ENCODE results near the gene TMEM238.

TMEM238 gene

GRCh38 chr19:55400281-55401087 lies 16.4 kb upstream of the TMEM238 start:
- DNase-seq: no peak

GRCh38 chr19:55398200-55398925 lies 14.3 kb upstream of the TMEM238 start:
- no peak for DNase-seq

- no peak for DNase-seq
These were observed 9.0 kb upstream of the TMEM238 start for GRCh38 chr19:55392820-55393761.

GRCh38 chr19:55391702-55392615 lies 7.9 kb upstream of the TMEM238 start:
- DNase-seq: no peak

- no peak for DNase-seq
These were observed 7.1 kb upstream of the TMEM238 start for GRCh38 chr19:55391191-55391670.

GRCh38 chr19:55390461-55390880 lies 6.4 kb upstream of the TMEM238 start:
- no peak for DNase-seq

- DNase-seq: no peak
These were observed 5.6 kb upstream of the TMEM238 start for GRCh38 chr19:55389386-55390317.

- DNase-seq: no peak
These were observed 3.8 kb upstream of the TMEM238 start for GRCh38 chr19:55387736-55388497.

GRCh38 chr19:55386493-55386971 lies 2.4 kb upstream of the TMEM238 start:
- DNase-seq: no peak

- peak; percentile 97 for DNase-seq
These were observed 1.8 kb upstream of the TMEM238 start, which contains the start of gene RPL28 for GRCh38 chr19:55385724-55386492. Gene RPL28, plus strand, starts transcription at chr19:55385932. Its CDS starts 426 bp downstream, at chr19:55386358.

- peak; percentile 92 for DNase-seq
These were observed 1.0 kb upstream of the TMEM238 start for GRCh38 chr19:55384920-55385723.

- DNase-seq: no peak
These were observed 587 bp downstream of the TMEM238 start for GRCh38 chr19:55383279-55384130.

- no peak for DNase-seq
These were observed 1.5 kb downstream of the TMEM238 start for GRCh38 chr19:55382522-55383054.

GRCh38 chr19:55382013-55382412 lies 2.1 kb downstream of the TMEM238 start:
- DNase-seq: no peak

- no peak for DNase-seq
These were observed 4.9 kb downstream of the TMEM238 start for GRCh38 chr19:55379174-55379573.

GRCh38 chr19:55377356-55378131 lies 6.5 kb downstream of the TMEM238 start:
- no peak for DNase-seq
